GM21619 (cell line): ENCODE results near the gene ODF2.
A peak's percentile ranks its signal among the peaks of the same experiment; 100 is the strongest.
"Not testable (repeated sequence)": the region's sequence is repeated elsewhere in the genome, so short reads cannot be mapped to it uniquely, and the experiment has no call there.

Experiments
- ATAC-seq: cut with Tn5 transposase; IDR thresholded peaks from one replicate; pipeline ENCODE4 v1.9.1; 2021; ENCODE audit not compliant: unreplicated experiment

The ODF2 gene

GRCh38 chr9:128423356-128423755 lies 32.5 kb upstream of the ODF2 start:
- not testable (repeated sequence) for ATAC-seq

- ATAC-seq: no peak
Observed at GRCh38 chr9:128424268-128424780, 31.5 kb upstream of the ODF2 start.

DNA sequence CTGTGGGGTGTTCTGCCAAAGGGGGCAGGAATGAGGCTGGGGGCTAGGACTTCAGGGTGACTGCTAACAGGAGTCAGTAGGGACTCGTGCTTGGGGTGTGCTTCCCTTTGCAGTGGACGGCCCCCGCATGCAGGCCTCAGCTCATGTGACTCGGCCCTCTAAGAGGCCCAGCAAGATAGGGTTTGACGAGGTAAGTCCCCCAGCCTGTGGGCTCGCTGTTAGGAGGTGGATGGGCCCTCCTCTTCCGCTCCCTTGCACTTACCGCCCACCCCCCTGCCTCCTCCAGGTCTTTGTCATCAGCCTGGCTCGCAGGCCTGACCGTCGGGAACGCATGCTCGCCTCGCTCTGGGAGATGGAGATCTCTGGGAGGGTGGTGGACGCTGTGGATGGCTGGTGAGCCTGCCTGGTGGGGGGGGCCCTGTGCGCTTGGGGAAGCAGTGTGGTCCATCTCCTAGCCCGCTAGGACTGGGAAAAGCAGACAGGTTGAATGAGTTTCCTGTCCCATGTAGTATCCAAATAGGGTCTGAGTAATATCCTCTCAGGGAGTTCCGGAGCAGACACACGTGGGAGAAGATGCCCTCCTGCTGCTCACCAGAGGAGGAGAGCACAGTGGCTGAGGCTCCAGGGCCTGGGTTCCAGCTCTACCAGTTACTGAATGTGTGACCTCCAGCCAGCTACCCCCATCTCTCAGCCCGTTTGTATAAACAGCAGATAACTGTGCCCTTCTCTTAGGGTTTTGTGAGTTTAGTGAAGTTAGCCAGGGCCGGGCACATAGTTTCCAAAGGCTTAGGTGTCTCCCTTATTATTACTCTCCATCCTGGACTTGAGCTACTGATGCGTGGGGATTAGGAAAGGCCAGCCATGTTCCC lies 26.9 kb upstream of the ODF2 start:
- no peak for ATAC-seq

DNA sequence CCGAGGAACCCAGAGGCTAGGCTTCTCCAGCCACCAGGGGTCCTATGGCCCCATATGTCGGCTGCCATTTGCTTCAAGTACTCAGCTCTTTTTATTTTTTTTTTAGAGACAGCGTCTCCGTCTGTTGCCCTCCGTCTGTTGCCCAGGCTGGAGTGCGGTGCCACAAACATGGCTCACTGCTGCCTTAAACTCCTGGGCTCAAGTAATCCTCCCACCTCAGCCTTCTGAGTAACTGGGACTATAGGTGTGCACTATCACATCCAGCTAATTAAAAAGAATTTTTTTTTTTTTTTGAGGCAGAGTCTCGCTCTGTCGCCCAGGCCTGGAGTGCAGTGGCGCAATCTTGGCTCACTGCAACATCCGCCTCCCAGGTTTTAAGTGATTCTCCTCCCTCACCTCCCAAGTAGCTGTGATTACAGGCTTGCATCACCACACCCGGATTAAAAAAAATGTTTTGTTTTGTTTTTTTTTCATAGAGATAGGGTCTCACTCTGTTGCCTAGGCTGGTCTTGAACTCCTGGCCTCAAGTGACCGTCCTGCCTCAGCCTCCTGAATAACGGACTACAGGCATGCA lies 26.2 kb upstream of the ODF2 start:
- no peak for ATAC-seq

- ATAC-seq: no peak
Observed at GRCh38 chr9:128431207-128431606, 24.6 kb upstream of the ODF2 start.

GRCh38 chr9:128434340-128434739 lies 21.5 kb upstream of the ODF2 start:
- ATAC-seq: no peak

DNA sequence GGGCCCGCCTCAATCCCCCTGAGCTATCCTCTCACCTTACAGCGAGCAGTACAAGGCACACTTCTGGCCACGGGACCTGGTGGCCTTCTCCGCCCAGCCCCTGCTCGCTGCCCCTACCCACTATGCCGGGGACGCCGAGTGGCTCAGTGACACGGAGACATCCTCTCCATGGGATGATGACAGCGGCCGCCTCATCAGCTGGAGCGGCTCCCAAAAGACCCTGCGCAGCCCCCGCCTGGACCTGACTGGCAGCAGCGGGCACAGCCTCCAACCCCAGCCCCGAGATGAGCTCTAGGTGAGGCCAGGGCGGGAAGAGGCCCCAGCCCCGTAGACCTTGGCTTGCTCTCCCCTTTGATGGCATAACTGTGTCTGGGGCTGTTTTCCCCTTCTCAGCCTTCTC lies 20.2 kb upstream of the ODF2 start:
- ATAC-seq: no peak

DNA sequence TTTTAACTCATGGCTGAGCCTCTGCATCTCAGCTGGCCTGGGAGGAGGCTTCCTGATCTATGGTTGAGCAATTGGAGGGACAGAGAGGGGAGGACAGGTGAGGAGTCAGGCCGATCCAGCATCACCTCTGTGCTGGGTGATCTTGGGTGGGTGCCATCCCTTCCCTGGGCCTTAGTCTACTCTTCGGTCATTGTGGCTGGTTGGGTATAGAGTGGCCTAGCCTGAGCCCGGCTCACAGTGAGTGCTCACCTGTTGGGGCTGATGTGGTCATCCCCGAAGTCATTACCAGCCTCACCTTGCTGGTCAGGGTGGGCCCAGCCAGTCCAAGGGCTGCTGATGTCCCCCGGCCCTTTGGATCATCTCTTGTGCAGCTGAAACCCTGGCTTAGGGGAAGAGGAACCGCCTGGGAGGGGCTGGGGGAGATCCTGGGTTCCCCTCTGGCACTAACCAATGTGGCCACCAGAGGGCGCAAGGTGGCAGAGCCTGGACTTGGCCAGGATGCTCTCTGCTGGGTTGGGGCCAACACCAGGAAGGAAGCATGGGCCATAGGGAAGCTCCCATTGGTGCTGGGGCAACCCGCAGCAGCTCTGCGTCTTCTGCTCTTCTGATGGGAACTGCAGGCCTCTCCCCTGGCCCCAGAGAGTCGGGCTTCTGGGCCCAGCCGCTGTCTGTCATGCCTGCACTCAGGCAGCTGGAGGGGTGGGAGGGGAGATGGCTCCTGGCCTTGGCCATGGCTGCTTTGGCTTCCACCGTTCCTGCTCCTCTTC lies 17.3 kb upstream of the ODF2 start:
- peak; percentile 80 for ATAC-seq

GRCh38 chr9:128439273-128439672 lies 16.5 kb upstream of the ODF2 start:
- no peak for ATAC-seq

- no peak for ATAC-seq
Observed at GRCh38 chr9:128442150-128442549, 13.7 kb upstream of the ODF2 start.

GRCh38 chr9:128446505-128446904 lies 9.3 kb upstream of the ODF2 start:
- ATAC-seq: not testable (repeated sequence)

GRCh38 chr9:128448746-128449145 lies 7.1 kb upstream of the ODF2 start:
- ATAC-seq: no peak

GRCh38 chr9:128454991-128455390 lies 815 bp upstream of the ODF2 start:
- no peak for ATAC-seq

DNA sequence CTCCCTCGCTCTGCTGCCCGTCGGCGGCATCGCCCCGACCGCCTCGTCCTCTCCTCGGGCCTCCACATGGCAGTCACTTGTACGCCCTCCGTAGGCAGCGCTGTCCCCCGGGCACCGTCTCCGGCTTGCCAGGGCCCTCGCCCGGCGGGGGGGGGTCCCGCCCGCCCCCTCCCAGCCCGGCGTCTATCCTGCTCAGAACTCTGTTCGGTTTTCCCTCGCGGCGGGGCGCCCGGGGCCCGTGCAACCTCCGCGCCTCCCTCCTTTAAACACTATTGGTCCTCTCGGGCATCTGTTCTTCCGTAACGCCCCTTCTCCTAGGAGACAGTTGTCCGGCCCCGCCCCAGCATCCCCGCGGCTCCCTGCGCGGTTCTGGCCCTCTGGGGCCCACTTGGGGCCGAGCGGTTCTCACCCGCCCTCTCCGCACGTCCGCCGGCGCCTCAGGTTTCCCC lies 831 bp downstream of the ODF2 start:
- ATAC-seq: peak; percentile 64

DNA sequence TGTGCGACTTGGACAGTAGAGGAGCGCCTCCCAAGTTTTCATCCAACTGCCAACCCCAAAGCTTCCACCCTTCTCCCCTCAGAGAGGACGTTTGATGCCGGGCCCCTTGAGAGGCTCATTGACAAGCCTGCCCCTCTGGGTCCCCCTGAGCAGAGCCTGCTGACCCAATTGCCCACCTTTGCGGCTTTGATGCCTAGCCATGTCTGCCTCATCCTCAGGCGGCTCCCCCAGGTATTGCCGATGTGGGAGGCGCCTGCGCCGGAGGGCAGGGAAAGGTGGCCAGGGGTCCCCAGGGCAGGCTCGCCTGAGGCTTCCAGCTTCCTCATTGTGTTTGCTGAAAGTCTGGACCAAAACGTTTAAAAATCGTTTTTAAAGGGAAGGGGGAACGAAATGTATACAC lies 1.4 kb downstream of the ODF2 start:
- ATAC-seq: no peak

DNA sequence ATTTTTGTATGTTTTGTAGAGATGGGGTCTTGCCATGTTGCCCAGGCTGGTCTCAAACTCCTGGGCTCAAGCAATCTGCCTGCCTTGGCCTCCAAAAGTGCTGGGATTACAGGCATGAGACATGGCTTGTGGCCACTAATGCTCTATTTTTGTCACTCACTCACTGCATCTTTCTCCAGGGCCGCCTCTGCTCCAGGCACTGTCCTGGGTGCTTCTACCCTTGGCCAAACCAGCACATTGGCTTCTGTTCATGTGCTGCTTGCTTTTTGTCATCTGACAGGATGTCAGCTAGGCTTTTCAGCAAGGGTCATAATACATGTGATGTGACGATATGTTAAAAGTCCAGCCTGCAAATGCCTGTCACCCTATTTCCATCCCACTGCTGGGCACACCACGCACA lies 3.2 kb downstream of the ODF2 start:
- ATAC-seq: no peak

GRCh38 chr9:128469070-128469469 lies 13.3 kb downstream of the ODF2 start:
- no peak for ATAC-seq

DNA sequence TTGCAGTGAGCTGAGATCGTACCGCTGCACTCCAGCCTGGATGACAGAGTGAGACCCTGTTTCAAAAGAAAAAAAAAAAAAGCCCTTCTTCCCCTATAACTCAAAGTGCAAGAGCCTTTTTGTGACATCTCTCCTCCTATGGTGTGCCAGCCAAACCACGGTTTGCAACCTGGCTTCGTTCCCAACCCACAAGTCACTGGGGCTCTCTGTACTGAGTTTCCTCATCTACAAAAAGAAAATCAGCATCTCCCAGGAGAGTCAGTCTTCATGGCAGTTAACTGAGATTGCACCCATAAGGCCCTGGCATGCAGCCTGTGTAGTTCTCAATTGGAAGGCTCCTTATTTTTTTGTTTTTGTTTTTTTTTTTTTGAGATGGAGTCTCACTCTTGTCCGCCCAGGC lies 14.8 kb downstream of the ODF2 start:
- no peak for ATAC-seq

GRCh38 chr9:128473104-128473503 lies 17.3 kb downstream of the ODF2 start:
- ATAC-seq: no peak

DNA sequence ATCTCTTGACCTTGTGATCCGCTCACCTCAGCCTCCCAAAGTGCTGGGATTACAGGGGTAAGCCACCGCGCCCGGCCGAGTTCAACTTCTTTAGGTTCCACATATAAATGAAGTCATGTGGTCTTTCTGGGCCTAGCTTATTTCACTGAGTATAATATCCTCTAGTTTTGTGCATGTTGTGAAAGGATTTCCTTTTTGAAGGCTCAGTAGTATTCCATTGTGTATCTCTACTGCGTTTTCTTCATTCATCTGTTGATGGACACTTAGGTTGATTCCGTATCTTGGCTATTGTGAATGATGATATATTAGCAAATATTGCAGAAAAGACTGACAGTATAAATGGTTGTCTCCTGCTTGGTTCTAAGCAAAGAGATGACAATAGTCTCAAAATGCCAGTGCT lies 20.1 kb downstream of the ODF2 start:
- ATAC-seq: no peak

GRCh38 chr9:128479262-128479661 lies 23.5 kb downstream of the ODF2 start:
- ATAC-seq: no peak

GRCh38 chr9:128481561-128481960 lies 25.8 kb downstream of the ODF2 start:
- no peak for ATAC-seq
